ENCODE data around the gene SZRD1. TPM values are rescaled to one million over a fixed set of nuclear protein-coding genes. Genes with fewer than 3 reads are reported as not detected.

SZRD1 gene
- total RNA-seq, 1 experiment from 2014 or later, result 175 TPM

DNA sequence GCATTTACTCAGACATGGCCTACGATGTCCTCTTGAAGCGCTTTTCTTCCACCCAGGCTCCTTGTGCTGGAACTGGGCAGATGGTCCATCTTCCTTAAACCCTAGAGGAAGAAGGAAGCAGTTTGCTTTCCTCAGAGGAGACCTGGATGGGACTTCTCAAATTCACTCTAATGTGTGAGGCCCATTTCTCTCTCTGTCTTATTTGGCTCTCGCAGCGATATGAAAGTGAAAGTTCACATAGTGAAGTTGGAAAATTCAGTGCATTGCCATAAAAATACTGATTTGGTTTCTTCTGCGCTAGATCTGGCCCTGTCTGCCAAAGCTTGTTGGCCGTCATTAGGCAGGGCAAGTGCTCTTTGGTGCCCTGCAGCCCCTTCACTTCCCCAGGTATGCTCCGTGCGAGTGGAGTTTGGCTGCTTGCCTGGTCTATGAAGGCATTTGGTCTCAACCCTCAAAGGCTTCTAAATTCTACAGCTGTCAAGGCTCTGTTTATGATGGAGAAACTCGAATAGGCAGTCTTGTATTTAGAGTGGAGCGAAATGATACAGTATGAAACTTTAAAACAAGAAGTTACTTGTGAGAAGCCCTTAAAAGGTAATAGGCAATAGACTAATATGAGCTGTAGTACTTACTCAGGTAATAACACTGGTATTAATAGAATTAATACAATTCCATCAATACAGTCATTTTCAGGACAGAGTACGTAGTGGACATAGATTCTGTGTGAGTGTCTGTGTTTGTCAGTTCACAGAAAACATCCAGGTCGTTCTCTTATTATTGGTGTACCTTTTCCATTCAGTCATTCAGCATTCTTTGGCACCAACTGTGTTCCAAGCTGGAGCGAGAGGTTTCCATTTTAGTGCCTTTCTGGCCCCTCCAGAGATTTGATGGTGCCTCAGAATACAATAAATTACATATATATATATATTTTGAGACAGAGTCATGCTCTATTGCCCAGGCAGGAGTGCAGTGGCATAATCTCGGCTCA, 20.5 kb downstream of the SZRD1 start:
- H3K9me3 ChIP-seq (ENCODE audit: control insufficient read depth, insufficient read depth, low read depth, low read length), result no peaks in the 10 kb centered on the region
- peak overlapping the region; percentile 20 to 42 for H3K4me3 ChIP-seq (ENCODE audit: low read depth in 2 of 2, low read length in 2 of 2)
- ChIA-PET CTCF (no interaction called here), POLR2A (interaction anchor here (0.5 to 0.7 kb wide), 2 partner anchors 75 to 146 kb away, joined by 3 to 10 read pairs; no protein-coding TSS in a partner anchor)
- peak overlapping the region; percentile 76 for H3K27ac ChIP-seq (ENCODE audit: low read length)
- H3K27me3 ChIP-seq (ENCODE audit: control insufficient read depth, insufficient read depth, low read length), result no peaks in the 10 kb centered on the region
- TF ChIP-seq CTCF (IDR thresholded peaks at IDR 0.05), result no peak
- TF ChIP-seq TCF7L2 (IDR thresholded peaks at IDR 0.05; ENCODE audit: low read depth, low read length), result no peak
- no peak for TF ChIP-seq SIN3A (IDR thresholded peaks at IDR 0.05; ENCODE audit: borderline replicate concordance, insufficient read depth, low read depth, low read length)
- no peak for TF ChIP-seq REST (IDR thresholded peaks at IDR 0.05; ENCODE audit: insufficient read depth in 1 of 2, low read depth in 2 of 2, low read length in 1 of 2)
- TF ChIP-seq POLR2AphosphoS5 (IDR thresholded peaks at IDR 0.05; ENCODE audit: low read depth, low read length), result no peak
- ATAC-seq, result peak; percentile 18; the same call in 1 of the 2 replicates
- BruUV-seq (replicated peaks), result no TSS peak
- H3K36me3 ChIP-seq (ENCODE audit: control insufficient read depth, insufficient read depth, low read length), result no peaks in the 10 kb centered on the region
- H3K4me1 ChIP-seq (ENCODE audit: control insufficient read depth, insufficient read depth, low read length), result peaks cover 64% of the 10 kb centered on the region
- DNase-seq (ENCODE audit: low read depth, low spot score), result no peak
- in situ Hi-C loops (cut with HindIII; ENCODE audit: low pct_unique_long_range_greater_than_20kb, low sequenced_read_pairs), result no loop called here
- intact Hi-C loops (cut with micrococcal nuclease; ENCODE audit: unreplicated experiment), result no loop called here

- POLR2A ChIA-PET, result interaction anchor here (0.8 kb wide), 1 partner anchor 13 kb away, joined by 3 read pairs; no protein-coding TSS in a partner anchor
- Histone ChIP-seq H3K9me3 (ENCODE audit: control insufficient read depth, insufficient read depth, low read depth, low read length) (no peaks in the 10 kb centered on the region), H3K4me3 (ENCODE audit: low read depth in 2 of 2, low read length in 2 of 2) (no peak overlapping the region), H3K4me1 (ENCODE audit: control insufficient read depth, insufficient read depth, low read length) (peaks cover 59% of the 10 kb centered on the region), H3K27ac (ENCODE audit: low read length) (peak overlapping the region; percentile 44), H3K36me3 (ENCODE audit: control insufficient read depth, insufficient read depth, low read length) (no peaks in the 10 kb centered on the region), H3K27me3 (ENCODE audit: control insufficient read depth, insufficient read depth, low read length) (no peaks in the 10 kb centered on the region)
- no peak for ATAC-seq
- CTCF ChIA-PET, result no interaction called here
- no TSS peak for BruUV-seq (replicated peaks)
- intact Hi-C loops (cut with micrococcal nuclease; ENCODE audit: unreplicated experiment), result no loop called here
- DNase-seq (ENCODE audit: low read depth, low spot score), result no peak
- TF ChIP-seq TCF7L2 (IDR thresholded peaks at IDR 0.05; ENCODE audit: low read depth, low read length) (no peak), POLR2AphosphoS5 (IDR thresholded peaks at IDR 0.05; ENCODE audit: low read depth, low read length) (no peak), REST (IDR thresholded peaks at IDR 0.05; ENCODE audit: insufficient read depth in 1 of 2, low read depth in 2 of 2, low read length in 1 of 2) (no peak), SIN3A (IDR thresholded peaks at IDR 0.05; ENCODE audit: borderline replicate concordance, insufficient read depth, low read depth, low read length) (no peak), CTCF (IDR thresholded peaks at IDR 0.05) (no peak)
- in situ Hi-C loops (cut with HindIII; ENCODE audit: low pct_unique_long_range_greater_than_20kb, low sequenced_read_pairs), result no loop called here
Measured at GRCh38 chr1:16391411-16391810, 24.4 kb downstream of the SZRD1 start.

All from Panc1 (cell line).